CD4-positive, alpha-beta T cell treated with Interleukin-2 at 100 ng/mL for 4 hours (primary cell): ENCODE results near the gene WDR27.
"Not testable (repeated sequence)": the region's sequence is repeated elsewhere in the genome, so short reads cannot be mapped to it uniquely, and the experiment has no call there.

Source experiments
- DNase-seq: peaks from one replicate; pipeline ENCODE4 v3.0.0-alpha.2; 2020; ENCODE audit warnings: low spot score

Gene WDR27

GRCh38 chr6:169479783-169480495 lies 221.9 kb downstream of the WDR27 start:
- DNase-seq = no peak

GRCh38 chr6:169474362-169474761 lies 227.5 kb downstream of the WDR27 start:
- no peak for DNase-seq

- DNase-seq = no peak
These were observed 228.2 kb downstream of the WDR27 start for GRCh38 chr6:169473663-169474062.

- DNase-seq = no peak
These were observed 228.9 kb downstream of the WDR27 start for GRCh38 chr6:169472786-169473416.

- DNase-seq = no peak
These were observed 231.0 kb downstream of the WDR27 start for GRCh38 chr6:169470790-169471189.

GRCh38 chr6:169469028-169469427 lies 232.8 kb downstream of the WDR27 start:
- no peak for DNase-seq

GRCh38 chr6:169467755-169468154 lies 234.1 kb downstream of the WDR27 start:
- not testable (repeated sequence) for DNase-seq

GRCh38 chr6:169466256-169466655 lies 235.6 kb downstream of the WDR27 start:
- DNase-seq = not testable (repeated sequence)

- no peak for DNase-seq
These were observed 244.1 kb downstream of the WDR27 start for GRCh38 chr6:169457762-169458161.

GRCh38 chr6:169456840-169457239 lies 245.0 kb downstream of the WDR27 start:
- no peak for DNase-seq

- DNase-seq = no peak
These were observed 246.4 kb downstream of the WDR27 start for GRCh38 chr6:169455470-169455869.

GRCh38 chr6:169454872-169455204 lies 247.0 kb downstream of the WDR27 start:
- DNase-seq = no peak

GRCh38 chr6:169454204-169454871 lies 247.5 kb downstream of the WDR27 start:
- DNase-seq = no peak

GRCh38 chr6:169452869-169453620 lies 248.8 kb downstream of the WDR27 start:
- DNase-seq = no peak

GRCh38 chr6:169452117-169452868 lies 249.5 kb downstream of the WDR27 start:
- DNase-seq = no peak

- DNase-seq = no peak
These were observed 250.6 kb downstream of the WDR27 start for GRCh38 chr6:169451065-169451838.

- no peak for DNase-seq
These were observed 251.7 kb downstream of the WDR27 start for GRCh38 chr6:169450097-169450496.

GRCh38 chr6:169449221-169449620 lies 252.6 kb downstream of the WDR27 start:
- DNase-seq = no peak

GRCh38 chr6:169445661-169446581 lies 255.9 kb downstream of the WDR27 start:
- no peak for DNase-seq

- DNase-seq = no peak
These were observed 256.6 kb downstream of the WDR27 start for GRCh38 chr6:169445227-169445626.
